Tibial nerve (tissue), 4 donors: Measurements from ENCODE around the gene MEGF8. TPM values are rescaled to one million over a fixed set of nuclear protein-coding genes. Genes with fewer than 3 reads are reported as not detected.

ENCODE experiments used
- DNase-seq, 2 donors: peaks; one replicate each; pipeline ENCODE4 v3.0.0-alpha.2; 2019; ENCODE audit warnings: low spot score in 2 of 2
- H3K27ac ChIP-seq, 4 donors: fragments of 200-600 bp; sonication (generic) in 3 of 4; one replicate each; pipeline ENCODE4 v1.5.1; 2017 to 2019; ENCODE audit warnings: mild to moderate bottlenecking in 1 of 4
- H3K27me3 ChIP-seq, 2 donors: fragments of 200-600 bp; sonication (generic) in 1 of 2; one replicate each; pipeline versions ENCODE4 v1.5.1 to v1.6.0; 2017 to 2019
- H3K36me3 ChIP-seq, 3 donors: fragments of 200-600 bp; sonication (generic); one replicate each; pipeline ENCODE4 v1.5.1; 2018 to 2019
- H3K4me1 ChIP-seq, 4 donors: fragments of 200-600 bp; sonication (generic) in 3 of 4; one replicate each; pipeline ENCODE4 v1.5.1; 2017 to 2019
- H3K4me3 ChIP-seq, 4 donors: fragments of 200-600 bp; sonication (generic) in 3 of 4; one replicate each; pipeline ENCODE4 v1.5.1; 2017 to 2019; ENCODE audit warnings: mild to moderate bottlenecking in 1 of 4, moderate library complexity in 1 of 4
- H3K9me3 ChIP-seq, 4 donors: fragments of 200-600 bp; sonication (generic) in 3 of 4; one replicate each; pipeline ENCODE4 v1.5.1; 2017 to 2019
- EP300 ChIP-seq, 2 donors: sonication (generic); formaldehyde crosslinking; IDR thresholded peaks; one replicate each; pipeline ENCODE4 v1.6.1; 2017; ENCODE audit warnings: antibody characterized with exemption in 2 of 2, mild to moderate bottlenecking in 1 of 2
- POLR2A ChIP-seq, 2 donors: fragments of 450-650 bp; IDR thresholded peaks; one replicate each; pipeline ENCODE4 v1.6.1; 2017; ENCODE audit warnings: antibody characterized with exemption in 2 of 2, mild to moderate bottlenecking in 2 of 2, moderate library complexity in 2 of 2
- WGBS, 2 donors: methylation state at CpG; one replicate each; pipeline ENCODE4 v1.1.5; 2018; 5-methylcytosine and 5-hydroxymethylcytosine counted together
- total RNA-seq, 4 donors: library from RNA; depleted of rRNA; stranded (reverse); fragments of >200 nt; gene quantifications; one replicate each; pipeline ENCODE4 v1.1.0, GENCODE V29; 2016
- TF ChIP-seq, protein P1 (sequence below), 5 experiments: fragments of 200-600 bp in 3 of 5; fragments of 450-650 bp in 2 of 5; sonication (generic) in 3 of 5; IDR thresholded peaks; one replicate each; pipeline ENCODE4 v1.5.1; 2016 to 2019; ENCODE audit warnings: antibody characterized with exemption in 5 of 5, mild to moderate bottlenecking in 3 of 5, moderate library complexity in 2 of 5

The MEGF8 gene
- total RNA-seq, 4 donors from 2014 or later, result 17.9 to 33.3 (median 22.4) TPM

GRCh38 chr19:42333018-42333417, 7.6 kb downstream of the MEGF8 start:
- H3K4me3 ChIP-seq, result no peak overlapping the region
- peaks cover 0 to 42% (median 0%) of the 10 kb centered on the region in 3 donors for H3K36me3 ChIP-seq
- 88% methylated on average over 3 of the region's 3 CpGs for WGBS, 2 donors
- TF ChIP-seq POLR2A (IDR thresholded peaks at IDR 0.05) (no peak), EP300 (IDR thresholded peaks at IDR 0.05) (no peak)
- TF ChIP-seq, protein P1, sequence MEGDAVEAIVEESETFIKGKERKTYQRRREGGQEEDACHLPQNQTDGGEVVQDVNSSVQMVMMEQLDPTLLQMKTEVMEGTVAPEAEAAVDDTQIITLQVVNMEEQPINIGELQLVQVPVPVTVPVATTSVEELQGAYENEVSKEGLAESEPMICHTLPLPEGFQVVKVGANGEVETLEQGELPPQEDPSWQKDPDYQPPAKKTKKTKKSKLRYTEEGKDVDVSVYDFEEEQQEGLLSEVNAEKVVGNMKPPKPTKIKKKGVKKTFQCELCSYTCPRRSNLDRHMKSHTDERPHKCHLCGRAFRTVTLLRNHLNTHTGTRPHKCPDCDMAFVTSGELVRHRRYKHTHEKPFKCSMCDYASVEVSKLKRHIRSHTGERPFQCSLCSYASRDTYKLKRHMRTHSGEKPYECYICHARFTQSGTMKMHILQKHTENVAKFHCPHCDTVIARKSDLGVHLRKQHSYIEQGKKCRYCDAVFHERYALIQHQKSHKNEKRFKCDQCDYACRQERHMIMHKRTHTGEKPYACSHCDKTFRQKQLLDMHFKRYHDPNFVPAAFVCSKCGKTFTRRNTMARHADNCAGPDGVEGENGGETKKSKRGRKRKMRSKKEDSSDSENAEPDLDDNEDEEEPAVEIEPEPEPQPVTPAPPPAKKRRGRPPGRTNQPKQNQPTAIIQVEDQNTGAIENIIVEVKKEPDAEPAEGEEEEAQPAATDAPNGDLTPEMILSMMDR (IDR thresholded peaks at IDR 0.05), result no peak
- no peaks in the 10 kb centered on the region for H3K9me3 ChIP-seq
- no peak for DNase-seq
- H3K27me3 ChIP-seq, result no peaks in the 10 kb centered on the region
- no peak overlapping the region for H3K27ac ChIP-seq
- H3K4me1 ChIP-seq, result peaks cover 0 to 51% (median 8%) of the 10 kb centered on the region in 4 donors

GRCh38 chr19:42333975-42334696, 8.7 kb downstream of the MEGF8 start:
- Histone ChIP-seq H3K27me3 (no peaks in the 10 kb centered on the region), H3K9me3 (no peaks in the 10 kb centered on the region), H3K4me1 (peaks cover 0 to 42% (median 8%) of the 10 kb centered on the region in 4 donors), H3K27ac (peak overlapping the region in 1 of 4 donors; percentile 31), H3K4me3 (no peak overlapping the region), H3K36me3 (peaks cover 0 to 47% (median 0%) of the 10 kb centered on the region in 3 donors)
- no peak for DNase-seq
- 69 to 77% methylated on average over 20 to 21 of the region's 21 CpGs for WGBS, 2 donors
- TF ChIP-seq POLR2A (IDR thresholded peaks at IDR 0.05) (no peak), EP300 (IDR thresholded peaks at IDR 0.05) (no peak)
- TF ChIP-seq, protein P1 (IDR thresholded peaks at IDR 0.05), result no peak

GRCh38 chr19:42334697-42335373, 9.4 kb downstream of the MEGF8 start:
- Histone ChIP-seq H3K4me3 (no peak overlapping the region), H3K27ac (peak overlapping the region in 1 of 4 donors; percentile 31), H3K9me3 (no peaks in the 10 kb centered on the region), H3K36me3 (peaks cover 0 to 52% (median 0%) of the 10 kb centered on the region in 3 donors), H3K4me1 (peaks cover 0 to 35% (median 8%) of the 10 kb centered on the region in 4 donors), H3K27me3 (no peaks in the 10 kb centered on the region)
- TF ChIP-seq, protein P1 (IDR thresholded peaks at IDR 0.05), result no peak
- TF ChIP-seq EP300 (IDR thresholded peaks at IDR 0.05), result no peak
- no peak for TF ChIP-seq POLR2A (IDR thresholded peaks at IDR 0.05)
- no peak for DNase-seq
- WGBS, 2 donors, result 76 to 79% methylated on average over 13 of the region's 13 CpGs

- Histone ChIP-seq H3K27ac (no peak overlapping the region), H3K4me1 (peaks cover 0 to 29% (median 7%) of the 10 kb centered on the region in 4 donors), H3K36me3 (peaks cover 0 to 58% (median 0%) of the 10 kb centered on the region in 3 donors), H3K4me3 (no peak overlapping the region), H3K9me3 (no peaks in the 10 kb centered on the region), H3K27me3 (no peaks in the 10 kb centered on the region)
- TF ChIP-seq, protein P1 (IDR thresholded peaks at IDR 0.05), result no peak
- TF ChIP-seq POLR2A (IDR thresholded peaks at IDR 0.05), result no peak
- no peak for TF ChIP-seq EP300 (IDR thresholded peaks at IDR 0.05)
- no peak for DNase-seq
- WGBS, 2 donors, result 84 to 88% methylated on average over 7 of the region's 7 CpGs
Measured at GRCh38 chr19:42335374-42335936, 10.0 kb downstream of the MEGF8 start.
